Left ventricle myocardium superior (tissue), 1 donor: ENCODE measurements around the gene NCL. TPM values are rescaled to one million over a fixed set of nuclear protein-coding genes. Genes with fewer than 3 reads are reported as not detected.
"Not testable (repeated sequence)": the region's sequence is repeated elsewhere in the genome, so short reads cannot be mapped to it uniquely, and the experiment has no call there.

Experiments
- ATAC-seq: fragments of 200-7000 bp; cut with Tn5 transposase; one replicate; pipeline ENCODE4 v1.9.1; 2020; ENCODE audit warnings: mild to moderate bottlenecking, moderate library complexity
- DNase-seq: peaks from one replicate; pipeline ENCODE4 v3.0.0-alpha.2; 2020
- intact Hi-C: fragments of 100-400 bp; cut with micrococcal nuclease; formaldehyde crosslinking; loops from one replicate; pipeline ENCODE4 v1.11.0; 2022
- total RNA-seq: library from RNA; stranded (reverse); fragmentation: NEBNext Ultra II Directional; extraction: Animal tissue kit (Norgen Biotek cat#: 25700); gene quantifications from one replicate; pipeline ENCODE4 v1.2.1, GENCODE V29; 2021
- donor health status: DM: no; HTN: yes; CAD: no; lungs with severe emphysema.

The NCL gene
- total RNA-seq, 1 donor from 2014 or later: 241 TPM

DNA sequence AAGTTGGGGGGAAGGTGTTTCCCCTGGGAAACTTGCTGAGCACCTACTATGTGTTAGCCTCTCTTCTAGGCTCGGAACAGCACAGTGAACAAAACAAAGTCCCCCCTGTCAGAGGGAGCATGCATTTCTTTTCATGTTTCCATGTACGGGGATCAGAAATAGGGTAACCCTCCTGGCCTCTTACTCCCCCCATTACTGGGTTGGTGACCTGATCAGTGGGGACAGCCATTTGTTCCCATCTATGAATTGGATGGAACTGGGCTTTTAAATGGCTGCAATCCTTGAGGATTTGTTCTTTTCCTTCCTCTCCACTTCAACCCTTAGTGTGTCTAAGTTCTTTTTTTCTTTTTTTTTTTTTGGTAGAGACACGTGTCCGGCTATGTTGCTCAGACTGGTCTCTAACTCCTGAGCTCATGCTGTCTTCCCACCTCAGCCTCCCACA lies 13.7 kb downstream of the NCL start:
- intact Hi-C loops: loop anchor here (10.0 kb wide), 1 partner anchor 346 kb away; no protein-coding TSS in a partner anchor
- no peak for ATAC-seq
- DNase-seq: no peak

DNA sequence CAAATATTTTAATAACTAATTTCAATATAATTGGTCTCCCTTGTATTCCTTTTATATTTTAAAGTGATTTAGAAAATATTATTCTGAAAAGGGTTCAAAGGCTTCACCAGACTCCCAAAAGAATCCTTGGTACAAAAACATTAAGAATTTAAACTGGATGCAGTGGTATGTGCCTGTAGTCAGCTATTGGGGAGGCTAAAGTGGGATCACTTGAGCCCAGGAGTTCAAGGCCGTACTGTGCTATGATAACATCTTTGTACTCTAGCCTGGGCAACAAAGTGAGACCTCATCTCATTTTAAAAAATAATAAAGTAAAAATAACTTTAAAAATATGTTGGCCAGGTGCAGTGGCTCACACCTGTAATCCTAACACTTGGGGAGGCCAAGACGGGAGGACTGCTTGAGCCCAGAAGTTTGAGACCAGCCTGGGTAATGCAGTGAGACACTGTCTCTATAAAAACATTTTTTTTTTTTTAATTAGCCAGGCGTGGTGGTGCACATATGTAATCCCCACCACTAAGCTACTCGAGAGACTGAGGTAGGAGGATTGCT lies 14.7 kb downstream of the NCL start:
- ATAC-seq: no peak
- intact Hi-C loops: loop anchor here (10.0 kb wide), 1 partner anchor 345 kb away; no protein-coding TSS in a partner anchor
- no peak for DNase-seq

DNA sequence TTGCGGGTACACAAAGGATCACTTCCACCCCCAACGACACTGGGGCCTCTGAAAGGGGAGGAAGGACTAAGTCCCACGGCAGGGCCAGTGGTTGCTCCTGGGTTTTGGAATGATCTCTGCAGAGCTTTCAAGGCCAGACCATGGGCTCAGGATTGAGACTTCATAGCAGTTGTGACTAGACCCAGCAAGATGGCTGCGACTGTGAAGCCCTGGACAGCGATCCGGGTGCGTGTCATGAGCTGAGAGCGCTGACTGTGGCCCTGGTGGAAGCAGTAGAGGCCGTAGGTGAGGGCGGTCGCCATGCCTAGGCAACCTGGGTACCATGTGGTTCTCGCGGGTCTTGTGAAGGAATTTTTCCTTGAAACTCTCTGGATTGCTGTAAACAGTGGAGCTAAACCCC lies 27.3 kb downstream of the NCL start:
- intact Hi-C loops: no loop called here
- DNase-seq: no peak
- ATAC-seq: no peak

DNA sequence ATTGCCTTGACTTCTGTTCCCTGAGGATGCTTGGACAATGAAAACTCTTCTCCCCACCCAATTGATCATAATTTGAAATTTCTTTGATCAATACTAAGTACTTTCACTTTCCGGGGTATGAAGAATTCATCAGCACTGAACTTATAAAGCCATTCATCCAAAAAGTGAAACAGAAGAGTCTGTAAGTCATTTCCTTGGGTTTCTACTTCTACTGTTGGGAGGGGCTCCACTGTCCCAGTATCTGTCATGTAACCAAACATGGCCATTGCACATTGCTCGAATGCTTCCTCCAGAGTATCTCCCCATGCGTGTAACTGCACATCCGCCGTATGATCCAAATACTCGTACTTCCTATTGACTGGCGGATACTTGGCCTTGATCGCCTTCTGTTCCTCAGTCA lies 30.3 kb downstream of the NCL start:
- intact Hi-C loops: no loop called here
- ATAC-seq: no peak
- no peak for DNase-seq

DNA sequence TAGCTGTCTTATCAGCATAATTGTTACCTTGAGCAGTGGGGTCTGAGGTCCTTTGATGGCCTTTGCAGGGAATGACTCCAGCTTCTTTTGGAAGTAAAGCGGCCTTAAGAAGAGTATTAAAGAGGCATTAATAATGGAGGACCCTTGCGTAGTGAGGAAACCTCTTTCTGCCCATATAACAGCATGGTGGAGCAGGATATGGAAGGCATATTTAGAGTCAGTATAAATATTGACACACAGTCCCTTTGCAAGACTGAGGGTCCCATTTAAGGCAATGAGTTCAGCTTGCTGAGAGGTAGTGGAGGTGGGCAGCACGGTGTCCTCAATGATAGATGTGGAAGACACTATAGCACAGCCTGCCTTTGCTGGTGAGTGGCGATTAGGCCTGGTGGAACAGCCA lies 32.7 kb downstream of the NCL start:
- DNase-seq (no peak), ATAC-seq (no peak)
- intact Hi-C loops: no loop called here

DNA sequence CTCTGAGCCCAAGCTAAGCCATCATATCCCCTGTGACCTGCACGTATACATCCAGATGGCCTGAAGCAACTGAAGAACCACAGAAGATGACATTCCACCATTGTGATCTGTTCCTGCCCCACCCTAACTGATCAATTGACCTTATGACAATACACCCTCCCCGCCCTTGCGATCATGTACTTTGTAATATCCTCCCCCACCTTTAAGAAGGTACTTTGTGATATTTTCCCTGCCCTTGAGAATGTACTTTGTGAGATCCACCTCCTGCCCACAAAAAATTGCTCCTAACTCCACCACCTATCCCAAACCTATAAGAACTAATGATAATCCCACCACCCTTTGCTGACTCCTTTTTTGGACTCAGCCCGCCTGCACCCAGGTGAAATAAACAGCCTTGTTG lies 33.8 kb downstream of the NCL start:
- ATAC-seq, intact Hi-C loops, DNase-seq: not testable (repeated sequence)

DNA sequence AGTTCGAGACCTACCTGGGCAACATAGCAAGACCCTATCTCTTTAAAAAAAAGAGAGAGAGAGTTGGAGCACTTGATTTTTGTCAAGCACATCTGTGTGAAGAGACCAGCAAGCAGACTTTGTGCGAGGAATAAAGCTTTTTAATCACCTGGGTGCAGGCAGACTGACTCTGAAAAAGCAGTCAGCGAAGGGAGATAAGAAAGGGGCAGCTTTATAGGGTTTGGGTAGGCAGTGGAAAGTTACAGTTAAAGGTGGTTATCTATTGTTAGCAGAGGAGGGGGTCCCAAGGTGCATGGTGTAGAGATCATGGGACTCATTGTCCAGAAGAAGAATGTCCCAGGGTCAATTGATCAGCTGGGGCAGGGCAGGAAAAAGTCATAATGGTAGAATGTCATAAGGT lies 34.4 kb downstream of the NCL start:
- intact Hi-C loops: no loop called here
- ATAC-seq (no peak), DNase-seq (no peak)

DNA sequence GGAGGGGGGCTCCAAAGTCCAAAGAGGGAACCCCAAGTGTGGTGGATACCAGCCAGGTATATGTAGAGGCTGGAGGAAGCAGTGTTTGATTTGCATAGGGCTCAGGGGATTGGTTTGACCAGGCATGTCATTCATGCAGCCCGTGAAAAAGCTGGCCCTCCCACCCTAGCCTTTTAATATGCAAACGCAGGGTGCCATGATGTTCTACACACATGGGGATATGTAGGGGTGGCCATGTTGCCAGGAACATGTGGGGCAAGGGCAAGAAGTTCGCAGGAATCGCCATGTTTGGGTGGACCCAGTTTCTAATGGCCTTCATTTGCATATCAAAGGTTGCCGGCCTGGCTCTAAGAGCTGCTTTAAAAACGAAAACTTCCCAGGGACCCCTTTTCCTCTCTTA lies 35.1 kb downstream of the NCL start:
- intact Hi-C loops: no loop called here
- DNase-seq (no peak), ATAC-seq (no peak)

DNA sequence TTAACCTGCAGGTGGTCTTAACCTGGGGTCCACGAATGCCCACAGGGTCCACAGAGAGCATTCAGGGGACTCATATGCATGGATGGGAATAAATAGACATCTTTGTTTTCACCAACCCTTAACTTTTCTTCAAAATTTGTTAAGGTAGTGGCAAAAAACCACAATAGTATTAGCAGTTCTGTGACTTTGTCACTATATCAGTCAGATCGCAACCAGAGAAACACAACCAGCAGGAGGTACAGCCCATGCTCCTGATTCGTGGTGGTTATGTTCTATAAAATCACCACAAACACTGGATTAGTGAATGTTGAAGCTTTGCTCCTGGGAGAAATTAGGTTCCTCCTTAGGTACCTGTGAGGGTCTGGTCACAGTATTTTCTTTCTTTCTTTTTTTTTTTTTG lies 37.2 kb downstream of the NCL start:
- intact Hi-C loops: no loop called here
- no peak for DNase-seq
- ATAC-seq: no peak

DNA sequence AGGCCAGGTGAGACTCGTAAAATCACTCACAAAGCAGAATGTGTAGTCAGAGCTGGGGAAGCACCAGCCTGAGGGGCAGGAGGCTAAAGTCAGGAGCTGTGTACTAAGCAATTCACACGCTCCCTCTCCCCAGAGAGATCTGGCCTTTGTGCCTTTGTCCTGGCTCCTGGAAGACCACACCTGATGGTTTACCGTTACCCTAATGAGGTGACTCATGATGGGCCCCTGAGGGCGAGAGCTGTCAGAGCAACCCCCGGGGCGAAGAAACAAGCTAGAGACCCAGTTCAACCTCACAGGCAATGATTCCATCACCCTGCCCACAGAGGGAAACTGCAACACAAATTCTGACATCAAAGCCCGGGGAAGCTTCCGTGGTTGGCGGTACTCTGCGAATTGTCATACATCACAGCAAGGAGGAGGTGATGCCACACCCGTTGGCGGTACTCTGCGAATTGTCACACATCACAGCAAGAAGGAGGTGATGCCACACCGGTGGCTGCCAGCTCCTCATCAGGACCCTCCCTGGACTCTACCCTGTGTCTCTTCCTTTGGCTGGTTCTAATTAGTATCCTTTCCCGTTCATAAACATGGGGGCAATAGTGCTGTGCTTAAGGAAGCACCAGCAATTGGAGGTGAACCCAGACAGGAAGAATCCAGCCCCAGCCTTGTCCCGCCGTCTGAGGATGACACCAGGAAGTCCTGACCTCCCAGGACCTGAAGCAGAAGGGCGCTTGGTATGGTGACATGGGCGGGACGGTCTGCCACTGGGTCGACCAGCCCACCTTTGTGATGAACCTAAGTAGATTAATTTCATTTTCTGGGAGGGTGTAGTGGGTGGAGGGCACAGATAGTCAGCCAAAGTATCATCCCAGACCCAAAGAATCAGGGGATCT lies 38.2 kb downstream of the NCL start:
- DNase-seq (no peak), ATAC-seq (no peak)
- intact Hi-C loops: no loop called here

DNA sequence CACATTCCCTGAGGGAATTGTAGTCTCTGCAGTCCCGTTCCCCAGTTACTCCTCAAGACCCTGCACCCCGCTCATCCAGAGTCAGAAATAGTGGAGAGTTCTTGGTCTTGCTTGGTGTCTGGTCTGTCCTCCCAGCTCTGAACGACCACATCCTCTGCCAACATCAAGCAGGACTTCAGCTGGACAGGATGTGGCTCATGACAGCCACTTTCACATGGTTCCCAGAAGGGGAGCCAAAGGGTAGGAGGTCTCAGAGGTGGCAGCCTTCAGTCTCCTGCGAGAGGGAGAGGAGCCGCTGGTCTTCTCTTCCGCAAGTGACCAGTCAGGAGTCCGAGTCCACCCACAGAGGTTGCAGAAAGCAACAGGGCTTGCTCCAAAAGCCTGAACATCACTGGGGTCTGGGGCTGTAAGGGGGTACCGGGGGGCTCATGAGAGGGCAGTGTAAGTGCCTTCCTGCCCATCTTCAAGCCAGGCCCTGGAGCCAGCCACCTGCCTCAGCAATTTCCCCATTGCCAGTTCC lies 38.9 kb downstream of the NCL start:
- no peak for DNase-seq
- intact Hi-C loops: no loop called here
- ATAC-seq: no peak

DNA sequence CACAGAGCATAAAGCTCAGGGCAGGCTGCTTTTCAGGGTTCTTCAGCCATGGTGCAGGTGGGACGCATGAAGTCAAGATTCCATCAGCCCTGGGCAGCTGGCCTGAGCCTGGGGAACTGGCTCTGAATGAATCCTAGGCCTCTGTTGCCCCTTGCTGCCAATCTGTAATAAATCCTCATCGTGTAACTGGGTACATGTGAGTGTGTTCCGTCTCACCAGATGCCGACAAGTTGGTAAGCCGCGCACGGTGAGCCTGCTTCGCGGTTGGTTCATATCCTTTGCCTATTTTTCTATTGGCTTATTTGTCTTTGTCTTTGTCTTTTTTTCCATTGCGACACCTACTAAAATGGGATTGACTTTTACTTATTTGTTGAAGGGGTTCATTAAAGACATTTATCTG lies 41.1 kb downstream of the NCL start:
- no peak for DNase-seq
- intact Hi-C loops: no loop called here
- no peak for ATAC-seq

DNA sequence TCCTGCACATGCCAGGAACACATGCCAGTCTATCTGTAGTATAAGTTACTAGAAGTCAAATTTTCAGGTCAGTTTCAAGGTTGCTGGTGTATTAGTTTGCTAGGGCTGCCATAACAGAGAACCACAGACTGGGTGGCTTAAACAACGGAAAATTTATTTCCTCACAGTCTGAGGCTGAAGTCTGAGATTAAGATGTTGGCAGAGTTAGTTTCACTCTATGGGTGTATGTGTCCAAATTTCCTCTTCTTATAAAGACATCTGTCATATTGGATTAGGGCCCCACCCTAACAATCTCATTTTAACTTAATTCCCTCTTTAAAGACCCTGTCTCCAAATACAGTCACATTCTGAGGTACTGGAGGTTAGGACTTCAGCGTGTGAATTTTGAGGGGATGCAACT lies 42.2 kb downstream of the NCL start:
- DNase-seq: no peak
- intact Hi-C loops: no loop called here

DNA sequence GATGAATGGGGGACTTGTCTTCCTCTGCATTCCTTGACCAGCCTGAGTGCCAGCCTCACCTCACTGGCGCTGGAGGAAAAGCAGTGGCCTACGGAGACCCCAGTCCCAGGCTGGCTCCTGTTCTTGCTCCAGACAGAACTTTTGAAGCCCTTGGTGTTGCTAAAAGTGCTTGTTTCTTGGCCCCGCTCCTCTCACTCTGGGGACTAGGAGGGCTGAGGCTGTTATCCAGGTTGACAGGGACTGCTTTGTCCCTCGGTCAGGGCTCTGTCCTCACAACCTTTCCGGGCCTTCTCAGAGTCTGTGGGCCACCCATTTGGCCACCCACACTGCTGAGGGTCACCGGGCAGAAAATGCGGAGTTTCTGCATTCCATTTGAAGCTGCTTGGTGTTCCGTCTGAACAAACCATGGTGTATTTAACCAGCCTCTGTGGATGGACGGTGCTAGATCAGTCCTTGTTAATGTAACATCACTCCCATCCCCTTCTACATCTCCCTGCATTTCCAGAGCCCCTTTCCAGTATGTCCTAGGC lies 43.2 kb downstream of the NCL start:
- ATAC-seq (no peak), DNase-seq (no peak)
- intact Hi-C loops: no loop called here

More for the DNA sequence above, 42.2 kb downstream of the NCL start:
- ATAC-seq: no peak

DNA sequence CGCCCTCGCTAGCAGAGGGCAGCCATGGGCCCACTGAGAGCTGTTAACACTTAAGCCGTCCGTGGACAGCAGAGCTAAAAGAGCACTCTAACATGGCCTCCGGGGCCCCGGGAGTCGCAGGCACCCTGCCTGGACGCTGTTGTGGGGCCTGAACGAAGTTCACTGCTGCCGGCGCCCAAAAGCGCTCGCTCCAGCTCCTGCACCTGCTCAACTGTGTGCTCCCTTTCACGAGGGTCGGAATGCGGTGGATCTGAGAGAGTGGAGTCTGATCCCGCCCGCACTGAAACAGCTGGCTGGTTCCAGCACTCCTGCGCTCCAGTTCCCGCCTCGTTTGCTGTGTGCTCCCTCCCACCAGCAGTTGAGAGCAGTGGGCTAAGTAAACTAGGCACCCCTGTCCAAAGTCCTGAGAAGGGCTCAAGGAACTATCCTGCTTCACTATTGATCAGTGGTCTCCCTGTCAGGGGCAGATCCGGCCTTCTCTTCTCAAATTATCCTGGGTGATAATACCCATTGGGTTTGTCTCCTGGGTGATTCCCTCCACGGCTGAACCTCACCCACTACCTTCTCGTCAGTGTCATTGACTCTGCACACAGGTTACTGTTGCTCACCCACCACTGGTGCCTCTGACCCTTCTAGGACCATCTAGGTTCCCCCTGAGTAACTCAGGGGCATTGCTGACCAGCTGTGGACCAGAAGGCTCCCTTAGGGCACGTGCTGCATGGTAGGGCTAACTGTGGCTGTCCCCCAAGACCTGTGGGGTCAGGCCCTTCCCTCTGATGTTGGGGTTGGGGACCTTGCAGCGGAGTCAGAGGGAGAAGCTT lies 45.3 kb downstream of the NCL start:
- intact Hi-C loops: no loop called here
- ATAC-seq: no peak
- DNase-seq: no peak

DNA sequence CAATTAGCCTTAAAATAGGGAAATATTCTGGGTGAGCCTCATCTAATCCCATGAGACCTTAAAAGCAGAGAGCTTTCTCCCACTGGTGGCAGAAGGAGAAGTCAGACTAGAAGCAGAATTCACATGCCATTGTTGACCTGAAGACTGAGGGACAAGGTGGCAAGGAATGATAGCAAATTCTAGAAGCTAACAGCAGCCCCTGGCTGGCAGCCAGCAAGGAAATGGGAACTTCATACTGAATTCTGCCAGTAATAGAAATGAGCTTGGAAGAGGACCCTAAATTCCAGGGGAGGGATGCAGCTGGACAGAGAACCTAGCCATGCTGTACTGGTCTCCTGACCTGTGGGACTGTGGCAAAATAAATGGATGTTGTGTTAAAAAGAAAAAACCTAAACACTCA lies 49.3 kb downstream of the NCL start:
- intact Hi-C loops: no loop called here
- DNase-seq: no peak

DNA sequence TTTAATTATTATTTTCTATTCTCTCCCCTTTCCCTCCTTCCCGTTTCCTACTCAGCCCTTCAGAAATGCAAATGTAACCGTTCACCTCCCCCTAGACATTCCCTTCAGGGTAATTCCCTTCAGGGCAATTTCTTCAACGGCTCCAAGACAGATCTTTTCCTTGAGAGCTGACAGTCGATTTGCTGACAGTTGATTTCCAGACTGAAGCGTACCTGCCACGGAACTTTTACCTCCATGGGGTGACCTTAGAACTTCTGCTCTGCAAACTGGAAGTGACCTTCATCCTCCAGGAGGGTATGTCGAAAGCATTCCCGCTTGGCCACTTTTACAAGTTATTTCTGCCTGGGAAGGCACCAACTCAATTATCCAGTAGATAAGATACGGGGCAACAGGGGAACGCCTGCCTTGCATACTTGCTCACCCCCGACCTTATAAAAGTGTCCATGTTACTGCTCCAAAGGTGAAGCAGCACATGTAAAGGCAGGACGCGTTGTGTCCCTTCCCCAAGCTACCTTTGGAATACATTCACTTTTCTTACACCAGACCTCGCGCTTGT lies 50.3 kb downstream of the NCL start:
- intact Hi-C loops: loop anchor here (5.0 kb wide), 1 partner anchor 187 kb away; no protein-coding TSS in a partner anchor
- ATAC-seq (no peak), DNase-seq (no peak)

More for the DNA sequence above, 49.3 kb downstream of the NCL start:
- ATAC-seq: no peak

DNA sequence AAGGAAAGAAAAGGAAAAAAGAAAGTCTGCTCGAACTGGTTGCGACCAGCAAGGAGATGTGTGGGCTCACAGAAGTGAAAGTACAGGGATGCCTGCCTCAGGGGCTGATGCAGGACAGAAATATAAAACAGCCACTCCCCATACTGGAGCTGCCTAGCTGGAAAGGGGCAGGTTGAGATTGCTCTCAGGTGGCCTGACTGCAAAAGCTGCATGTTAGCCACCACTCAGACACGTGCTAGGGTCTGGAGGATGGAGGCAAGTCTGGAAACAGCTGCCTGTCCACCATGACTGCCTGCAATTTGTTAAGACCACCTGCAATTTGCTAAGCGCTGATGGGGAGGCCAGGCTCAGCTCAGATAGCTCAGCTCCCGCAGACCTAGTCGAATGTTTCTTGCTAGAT lies 50.8 kb downstream of the NCL start:
- intact Hi-C loops: loop anchor here (5.0 kb wide), 1 partner anchor 186 kb away; no protein-coding TSS in a partner anchor
- no peak for ATAC-seq

DNA sequence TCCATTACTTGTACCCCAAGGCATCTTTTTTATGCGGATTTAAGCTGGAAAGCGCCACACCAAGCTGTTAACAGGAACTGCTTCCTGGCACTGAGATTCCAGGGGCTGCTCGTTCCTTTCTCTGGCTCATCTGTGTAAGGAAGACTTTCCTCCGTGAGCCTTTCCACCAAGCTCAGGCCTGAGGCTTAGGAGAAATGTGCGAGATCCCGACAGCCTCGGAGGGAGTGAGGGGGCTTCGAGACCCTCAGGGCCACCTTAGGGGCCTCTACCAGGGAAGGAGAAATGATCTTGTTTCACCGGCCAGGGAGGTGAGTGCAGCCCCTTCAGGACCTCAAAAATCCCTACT lies 51.7 kb downstream of the NCL start:
- intact Hi-C loops: loop anchor here (5.0 kb wide), 1 partner anchor 185 kb away; no protein-coding TSS in a partner anchor
- peak; percentile 12 for ATAC-seq

More for the DNA sequence above, 50.8 kb downstream of the NCL start:
- DNase-seq: no peak

More for the DNA sequence above, 51.7 kb downstream of the NCL start:
- DNase-seq: no peak
